Measurements from ENCODE around the gene MCC.
A peak's percentile ranks its signal among the peaks of the same experiment; 100 is the strongest.

MCC gene

GRCh38 chr5:113487781-113488644 is at the start of gene MCC:
Gene MCC, minus strand, starts transcription at chr5:113488453.
- DNase-seq (ENCODE audit: low read depth) = no peak

- no peak for DNase-seq (ENCODE audit: low read depth)
Measured at GRCh38 chr5:113531481-113532159, 43.4 kb upstream of the MCC start.

GRCh38 chr5:113527746-113528145 is 39.5 kb upstream of the MCC start:
- DNase-seq (ENCODE audit: low read depth) = no peak

- DNase-seq (ENCODE audit: low read depth) = no peak
Measured at GRCh38 chr5:113526421-113526820, 38.2 kb upstream of the MCC start.

GRCh38 chr5:113524927-113525326 is 36.7 kb upstream of the MCC start:
- no peak for DNase-seq (ENCODE audit: low read depth)

GRCh38 chr5:113523168-113523567 is 34.9 kb upstream of the MCC start:
- no peak for DNase-seq (ENCODE audit: low read depth)

- no peak for DNase-seq (ENCODE audit: low read depth)
Measured at GRCh38 chr5:113520899-113521298, 32.6 kb upstream of the MCC start.

GRCh38 chr5:113520429-113520828 is 32.2 kb upstream of the MCC start:
- no peak for DNase-seq (ENCODE audit: low read depth)

- DNase-seq (ENCODE audit: low read depth) = no peak
Measured at GRCh38 chr5:113519412-113519811, 31.2 kb upstream of the MCC start.

GRCh38 chr5:113518884-113519283 is 30.6 kb upstream of the MCC start:
- DNase-seq (ENCODE audit: low read depth) = no peak

GRCh38 chr5:113514289-113514635 is 26.0 kb upstream of the MCC start:
- DNase-seq (ENCODE audit: low read depth) = no peak

GRCh38 chr5:113513384-113514288 is 25.4 kb upstream of the MCC start, which contains the start of gene YTHDC2:
Gene YTHDC2, plus strand, starts transcription at chr5:113513694. Its CDS starts 202 bp downstream, at chr5:113513896.
- peak; percentile 79 for DNase-seq (ENCODE audit: low read depth)

- DNase-seq (ENCODE audit: low read depth) = no peak
Measured at GRCh38 chr5:113512341-113512740, 24.1 kb upstream of the MCC start.

GRCh38 chr5:113510836-113511451 is 22.7 kb upstream of the MCC start:
- no peak for DNase-seq (ENCODE audit: low read depth)

GRCh38 chr5:113508756-113509155 is 20.5 kb upstream of the MCC start:
- no peak for DNase-seq (ENCODE audit: low read depth)

GRCh38 chr5:113507601-113508000 is 19.3 kb upstream of the MCC start:
- DNase-seq (ENCODE audit: low read depth) = no peak

GRCh38 chr5:113505181-113505580 is 16.9 kb upstream of the MCC start:
- DNase-seq (ENCODE audit: low read depth) = no peak

GRCh38 chr5:113503146-113503545 is 14.9 kb upstream of the MCC start:
- DNase-seq (ENCODE audit: low read depth) = no peak

GRCh38 chr5:113502073-113502472 is 13.8 kb upstream of the MCC start:
- DNase-seq (ENCODE audit: low read depth) = no peak

GRCh38 chr5:113495422-113495841 is 7.2 kb upstream of the MCC start:
- DNase-seq (ENCODE audit: low read depth) = no peak

- DNase-seq (ENCODE audit: low read depth) = no peak
Measured at GRCh38 chr5:113493446-113493845, 5.2 kb upstream of the MCC start.

- no peak for DNase-seq (ENCODE audit: low read depth)
Measured at GRCh38 chr5:113491022-113491421, 2.8 kb upstream of the MCC start.
